ENCODE data around the gene CLDN25.

The CLDN25 gene

GRCh38 chr11:113828191-113828590 lies 48.6 kb downstream of the CLDN25 start:
- no peak for DNase-seq (ENCODE audit: insufficient read length, low spot score)
- no peak for TF ChIP-seq CTCF (IDR thresholded peaks at IDR 0.05; ENCODE audit: insufficient read depth, missing control alignments)
- FAIRE-seq = no peak

- no peak for FAIRE-seq
- no peak for TF ChIP-seq CTCF (IDR thresholded peaks at IDR 0.05; ENCODE audit: insufficient read depth, missing control alignments)
- no peak for DNase-seq (ENCODE audit: insufficient read length, low spot score)
These were observed 50.2 kb downstream of the CLDN25 start for GRCh38 chr11:113829751-113830150.
